Measurements from ENCODE around the gene ATG9A.
A peak's percentile ranks its signal among the peaks of the same experiment; 100 is the strongest.

The ATG9A gene

DNA sequence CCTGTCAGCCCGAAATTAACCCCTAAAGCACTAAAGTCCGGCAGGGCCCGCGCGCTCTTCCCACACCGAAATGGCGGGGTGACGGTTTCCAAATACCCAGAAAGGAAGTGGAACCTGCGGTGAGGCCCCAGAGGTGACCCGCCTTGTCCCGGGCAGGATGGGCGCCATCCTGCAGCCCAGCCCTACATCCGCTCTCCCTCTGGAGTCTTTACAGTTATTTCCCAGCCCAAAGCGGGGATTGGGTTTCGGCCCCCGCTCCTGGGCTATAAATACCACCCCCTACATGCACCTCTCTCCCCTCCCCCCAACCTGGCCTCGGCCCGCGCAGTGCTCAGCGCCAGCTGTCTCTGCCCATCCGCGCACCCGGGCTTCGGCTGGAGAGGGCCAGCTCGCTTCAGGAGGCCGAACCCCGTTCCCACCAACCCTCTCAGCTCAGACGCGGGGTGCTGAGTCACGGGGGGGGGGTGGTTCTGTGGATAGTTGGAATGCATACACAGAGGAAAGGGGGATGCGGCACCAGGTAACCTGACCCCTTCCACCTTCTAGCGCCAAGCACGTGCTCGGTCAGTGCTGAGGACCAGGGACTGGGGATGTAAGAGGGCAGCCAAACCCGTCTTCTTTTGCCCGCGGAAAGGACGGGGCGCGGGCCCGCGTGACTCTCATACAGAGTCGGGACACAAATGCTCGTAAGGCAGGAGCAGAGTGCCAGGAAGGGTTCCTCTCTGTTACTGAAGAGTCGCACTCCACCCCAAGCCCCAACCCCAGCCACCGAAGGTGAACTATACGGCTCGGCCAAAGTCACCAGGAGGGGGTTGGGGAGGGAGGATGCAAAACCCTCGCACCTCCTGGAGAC, 23.7 kb upstream of the ATG9A start, which contains the start of gene TUBA4B:
Gene TUBA4B (plus strand): TSS at position 344 of the 853 bp plus-strand sequence. CDS start 165 bp downstream, at position 509.
- peak in 2 of 3 donors; percentile 32 to 40 for DNase-seq (ENCODE audit: low read depth in 2 of 3, low spot score in 1 of 3)

- DNase-seq (ENCODE audit: low read depth in 2 of 3, low spot score in 1 of 3) = no peak
Measured at GRCh38 chr2:219252570-219252899, 23.1 kb upstream of the ATG9A start.

- no peak for DNase-seq (ENCODE audit: low read depth in 2 of 3, low spot score in 1 of 3)
Measured at GRCh38 chr2:219252084-219252483, 22.6 kb upstream of the ATG9A start.

DNA sequence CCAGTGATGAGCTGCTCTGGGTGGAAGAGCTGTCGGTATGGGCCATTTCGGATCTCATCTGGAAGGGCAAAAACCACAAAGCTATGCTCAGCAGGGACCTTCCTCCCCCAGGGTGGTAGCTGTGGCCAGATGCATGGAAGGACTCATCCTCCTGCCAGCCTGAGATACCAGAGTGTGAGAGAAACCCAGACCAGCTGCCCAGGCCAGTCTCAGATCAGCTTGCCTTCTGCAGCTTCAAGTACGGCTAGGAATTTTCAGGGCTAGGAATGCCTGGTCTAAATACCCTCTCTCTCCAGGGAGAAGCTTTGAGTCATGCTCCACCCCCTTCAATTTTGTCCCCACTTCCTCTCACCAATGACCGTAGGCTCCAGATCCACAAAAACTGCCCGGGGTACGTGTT, 22.2 kb upstream of the ATG9A start:
- DNase-seq (ENCODE audit: low read depth in 2 of 3, low spot score in 1 of 3) = no peak

DNA sequence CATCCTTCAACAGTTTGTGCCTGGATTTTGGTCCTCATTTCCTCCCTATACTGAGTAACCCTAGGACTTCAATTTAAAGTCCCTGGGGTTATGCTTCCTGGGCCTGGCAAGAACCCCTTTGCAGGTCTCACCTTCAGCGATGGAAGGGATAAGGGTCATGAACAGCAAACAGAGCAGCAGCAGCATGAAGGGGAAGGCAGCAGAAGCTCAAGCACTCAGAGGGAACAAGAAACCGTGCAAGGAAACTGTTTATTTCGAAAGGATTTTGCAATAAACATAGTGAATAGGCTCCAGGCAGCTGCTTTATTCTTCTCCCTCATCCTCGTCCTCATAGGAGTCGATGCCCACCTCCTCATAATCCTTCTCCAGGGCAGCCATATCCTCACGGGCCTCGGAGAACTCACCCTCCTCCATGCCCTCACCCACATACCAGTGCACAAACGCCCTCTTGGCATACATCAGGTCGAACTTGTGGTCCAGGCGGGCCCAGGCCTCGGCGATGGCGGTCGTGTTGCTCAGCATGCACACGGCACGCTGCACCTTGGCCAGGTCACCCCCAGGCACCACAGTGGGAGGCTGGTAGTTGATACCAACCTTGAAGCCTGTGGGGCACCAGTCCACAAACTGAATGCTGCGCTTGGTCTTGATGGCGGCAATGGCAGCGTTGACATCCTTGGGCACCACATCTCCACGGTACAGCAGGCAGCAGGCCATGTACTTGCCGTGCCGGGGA, 20.8 kb upstream of the ATG9A start:
- DNase-seq (ENCODE audit: low read depth in 2 of 3, low spot score in 1 of 3) = no peak

GRCh38 chr2:219249203-219249980, 20.0 kb upstream of the ATG9A start:
- DNase-seq (ENCODE audit: low read depth in 2 of 3, low spot score in 1 of 3) = peak in 1 of 3 donors; percentile 27

- DNase-seq (ENCODE audit: low read depth in 2 of 3, low spot score in 1 of 3) = no peak
Measured at GRCh38 chr2:219248845-219249202, 19.4 kb upstream of the ATG9A start.

DNA sequence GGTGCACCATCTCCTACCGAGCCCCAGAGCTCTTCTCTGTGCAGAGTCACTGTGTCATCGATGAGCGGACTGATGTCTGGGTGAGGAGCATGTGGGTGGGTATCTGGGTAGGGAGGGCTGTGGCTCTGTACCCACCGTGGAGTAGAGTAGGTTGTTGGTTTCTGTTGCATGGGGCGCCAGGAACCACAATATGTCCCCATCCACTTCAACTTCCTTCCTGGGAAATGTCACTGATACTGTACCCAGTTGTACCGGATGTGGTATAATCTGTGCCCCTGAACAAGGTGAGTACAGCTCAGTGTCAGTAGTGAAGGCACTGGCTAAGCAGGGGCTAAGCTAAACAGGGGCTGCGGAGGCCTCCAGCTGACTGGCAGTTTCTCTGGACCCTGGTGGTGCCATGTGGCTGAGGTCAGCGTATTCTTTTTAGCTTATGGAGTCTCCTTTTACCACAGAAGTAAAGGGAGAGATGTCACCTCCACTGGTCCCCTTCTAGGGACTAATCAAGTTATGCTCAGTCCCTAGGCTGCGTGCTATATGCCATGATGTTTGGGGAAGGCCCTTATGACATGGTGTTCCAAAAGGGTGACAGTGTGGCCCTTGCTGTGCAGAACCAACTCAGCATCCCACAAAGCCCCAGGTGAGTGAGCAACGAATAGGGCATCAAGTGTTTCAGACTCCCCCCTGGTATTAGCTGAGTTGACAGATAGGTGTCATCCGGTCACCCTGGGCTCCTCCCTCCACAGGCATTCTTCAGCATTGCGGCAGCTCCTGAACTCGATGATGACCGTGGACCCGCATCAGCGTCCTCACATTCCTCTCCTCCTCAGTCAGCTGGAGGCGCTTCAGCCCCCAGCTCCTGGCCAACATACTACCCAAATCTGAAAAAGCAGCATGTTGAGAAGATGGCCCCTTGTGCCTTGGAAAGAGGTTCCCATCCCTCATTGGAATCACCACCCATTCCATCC, 18.5 kb upstream of the ATG9A start:
- peak; percentile 34 to 54 (median 47) for DNase-seq (ENCODE audit: low read depth in 2 of 3, low spot score in 1 of 3)

- DNase-seq (ENCODE audit: low read depth in 2 of 3, low spot score in 1 of 3) = no peak
Measured at GRCh38 chr2:219246559-219246958, 17.1 kb upstream of the ATG9A start.

- DNase-seq (ENCODE audit: low read depth in 2 of 3, low spot score in 1 of 3) = no peak
Measured at GRCh38 chr2:219245899-219246230, 16.4 kb upstream of the ATG9A start.

DNA sequence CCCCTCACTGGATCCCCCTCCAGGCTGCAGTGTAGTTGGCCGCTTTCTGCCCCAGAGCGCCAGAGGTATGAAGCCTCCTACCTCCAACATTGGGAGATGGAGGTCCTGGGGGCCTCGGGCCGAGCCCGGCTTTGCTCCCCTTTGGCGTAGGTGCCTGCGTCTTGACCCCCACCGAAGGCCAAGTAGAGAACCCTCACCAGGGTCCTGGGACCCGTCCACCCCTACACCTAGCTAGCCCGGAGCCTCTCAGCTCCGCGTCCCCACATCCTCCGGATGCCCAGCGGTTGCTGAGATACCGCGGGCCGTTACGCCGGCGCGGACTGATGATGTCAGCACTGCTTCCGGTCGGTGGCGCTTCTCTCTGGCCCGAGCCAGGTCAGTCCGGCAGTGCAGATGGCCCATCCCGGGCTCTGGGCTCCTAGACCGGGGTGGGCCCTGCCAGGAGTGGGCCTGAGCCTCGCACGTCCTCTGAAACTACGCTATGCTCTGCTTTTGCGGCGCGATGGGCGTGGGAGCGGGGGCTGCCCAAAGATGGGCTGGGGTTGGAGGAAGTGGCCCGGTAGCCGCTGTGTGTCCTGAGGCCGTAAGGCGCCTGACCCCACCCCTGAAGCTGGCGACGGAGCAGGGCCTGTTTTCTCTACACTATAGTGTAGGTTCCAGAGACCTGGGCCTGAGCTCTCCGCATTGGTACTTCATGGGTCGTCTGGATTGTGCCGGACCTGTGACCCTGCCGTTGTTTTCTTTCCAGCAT, 15.9 kb upstream of the ATG9A start, which contains the start of the genes GLB1L and STK16:
Gene GLB1L (minus strand): TSS at position 297 of the 751 bp plus-strand sequence. CDS start 1,871 bp downstream, outside the sequence.
Gene STK16 (plus strand): TSS at position 332 of the 751 bp plus-strand sequence. CDS start 521 bp downstream, outside the sequence.
- peak; percentile 75 to 88 (median 88) for DNase-seq (ENCODE audit: low read depth in 2 of 3, low spot score in 1 of 3)

- DNase-seq (ENCODE audit: low read depth in 2 of 3, low spot score in 1 of 3) = no peak
Measured at GRCh38 chr2:219244789-219245147, 15.3 kb upstream of the ATG9A start.

DNA sequence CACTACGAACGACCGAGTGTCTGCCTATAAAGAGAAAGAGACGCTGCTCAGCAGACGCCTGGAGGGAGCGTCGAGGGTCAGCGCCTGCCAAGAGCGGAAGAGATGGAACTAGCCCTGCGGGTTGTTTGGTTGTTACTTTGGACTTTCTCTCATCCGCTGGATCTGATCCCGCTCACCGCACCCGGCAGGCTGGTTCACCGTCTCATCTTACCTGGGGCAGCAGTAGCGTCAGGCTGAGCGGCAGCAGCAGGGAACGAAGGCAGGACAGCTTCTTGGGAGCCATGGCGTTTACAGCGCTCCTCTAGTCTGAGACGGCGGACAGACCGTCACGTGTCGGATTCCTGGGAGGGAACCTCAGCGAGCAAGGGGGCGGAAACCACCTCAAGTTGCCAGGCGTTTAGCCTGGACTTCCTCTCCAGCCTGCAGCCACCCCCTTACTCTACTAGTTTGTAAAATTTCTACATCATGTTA, 13.9 kb upstream of the ATG9A start:
- DNase-seq (ENCODE audit: low read depth in 2 of 3, low spot score in 1 of 3) = no peak

- DNase-seq (ENCODE audit: low read depth in 2 of 3, low spot score in 1 of 3) = no peak
Measured at GRCh38 chr2:219234331-219234730, 4.9 kb upstream of the ATG9A start.

DNA sequence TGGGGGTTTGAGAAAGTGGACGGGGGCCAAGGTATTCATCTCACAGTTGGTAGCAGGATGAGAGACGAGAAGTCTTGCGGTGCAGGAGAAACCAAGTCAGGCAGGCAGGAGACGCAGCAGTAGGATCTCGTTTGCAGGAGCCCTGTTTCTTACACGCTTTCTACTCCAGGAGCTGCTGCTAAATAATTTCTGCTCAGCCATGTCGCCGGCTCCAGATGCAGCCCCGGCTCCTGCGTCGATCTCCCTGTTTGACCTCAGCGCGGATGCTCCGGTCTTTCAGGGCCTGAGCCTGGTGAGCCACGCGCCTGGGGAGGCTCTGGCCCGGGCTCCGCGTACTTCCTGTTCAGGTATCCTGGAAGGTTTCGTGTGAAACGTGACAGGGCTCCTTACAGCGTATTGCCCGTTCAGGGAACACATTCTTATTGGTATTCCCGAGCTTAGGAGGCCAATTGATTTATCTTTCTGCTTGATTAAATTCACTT, 664 bp upstream of the ATG9A start:
- peak; percentile 34 to 58 (median 42) for DNase-seq (ENCODE audit: low read depth in 2 of 3, low spot score in 1 of 3)

GRCh38 chr2:219228911-219229304, 528 bp downstream of the ATG9A start:
- DNase-seq (ENCODE audit: low read depth in 2 of 3, low spot score in 1 of 3) = no peak

DNA sequence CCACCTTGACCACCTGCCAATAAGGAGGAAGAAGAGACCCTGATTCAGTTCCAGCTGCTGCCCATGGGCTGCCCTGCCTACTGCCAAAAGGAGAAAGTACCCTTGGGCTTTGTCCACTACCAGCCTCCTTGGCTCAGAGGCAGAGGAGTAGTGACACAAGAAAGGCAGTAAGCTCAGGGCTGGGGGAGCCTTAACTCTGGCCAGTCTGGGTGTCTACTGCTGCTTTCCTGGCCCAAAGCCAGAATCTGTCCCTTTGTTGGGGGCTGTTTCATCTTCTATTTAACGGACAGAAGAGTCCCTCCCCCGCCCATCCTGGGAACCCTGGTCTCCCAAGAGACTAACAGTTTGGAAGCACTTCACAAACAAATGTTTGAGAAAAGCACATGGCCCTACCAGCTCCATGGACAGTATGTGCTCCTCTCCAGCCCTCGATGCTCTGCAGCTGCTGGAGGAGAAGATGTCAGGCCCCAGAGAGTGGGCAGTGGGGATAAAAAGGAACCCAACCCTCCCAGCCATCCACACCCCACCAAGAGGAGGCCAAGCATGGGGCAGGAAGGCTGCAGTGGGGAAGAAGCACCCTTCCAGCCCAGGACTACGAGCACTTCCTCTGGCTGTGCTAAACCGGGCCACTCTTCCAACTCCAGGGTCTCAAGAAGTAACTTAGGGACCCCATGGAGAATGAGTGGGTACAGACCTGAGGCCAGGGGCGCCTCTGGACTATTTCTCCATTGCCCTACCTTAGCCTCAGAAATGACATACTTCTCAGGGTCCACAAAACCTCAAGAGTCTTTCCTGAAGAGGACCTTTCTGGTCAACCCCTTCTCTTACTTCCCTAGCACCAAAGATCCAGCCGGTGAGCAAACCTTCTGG, 1.2 kb downstream of the ATG9A start:
- no peak for DNase-seq (ENCODE audit: low read depth in 2 of 3, low spot score in 1 of 3)

DNA sequence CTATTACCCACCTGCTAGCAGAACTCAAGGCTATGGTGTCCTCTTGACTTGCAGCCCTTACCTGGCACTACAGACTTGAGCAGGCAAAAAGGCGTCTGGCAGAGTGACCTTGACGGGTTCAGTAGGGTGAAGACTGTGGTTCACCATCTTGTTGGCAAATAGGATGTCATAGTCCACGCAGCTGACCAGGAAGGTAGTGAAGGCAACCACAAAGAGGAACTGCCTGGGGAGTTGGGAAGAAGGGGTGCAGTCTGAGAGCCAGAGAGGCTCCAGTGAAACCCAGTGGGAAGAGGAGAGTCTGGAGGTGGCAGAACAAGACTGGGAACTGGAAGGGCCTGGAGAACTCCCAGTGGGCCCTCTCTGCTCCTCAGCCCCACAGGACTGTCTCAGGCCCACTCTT, 4.1 kb downstream of the ATG9A start:
- no peak for DNase-seq (ENCODE audit: low read depth in 2 of 3, low spot score in 1 of 3)
